Gastrocnemius medialis (tissue), 4 donors: ENCODE results near the gene CCT7.

ENCODE experiments used
- CTCF ChIP-seq, 5 experiments: fragments of 450-650 bp in 3 of 5; fragments of 200-600 bp in 2 of 5; sonication (generic) in 2 of 5; IDR thresholded peaks in 4 of 5; conservative IDR thresholded peaks in 1 of 5; 1 replicate in 4 of 5; 2 replicates in 1 of 5; pipeline ENCODE4 v1.5.1; 2016 to 2019; ENCODE audit warnings: antibody characterized with exemption in 5 of 5, mild to moderate bottlenecking in 3 of 5, moderate library complexity in 3 of 5
- POLR2A ChIP-seq, 2 donors: fragments of 450-650 bp; IDR thresholded peaks; one replicate each; pipeline ENCODE4 v1.6.1; 2017; ENCODE audit warnings: antibody characterized with exemption in 2 of 2, mild to moderate bottlenecking in 2 of 2, moderate library complexity in 2 of 2

- TF ChIP-seq CTCF (IDR thresholded peaks at IDR 0.05 in 4 of 5, conservative IDR thresholded peaks at IDR 0.05 in 1 of 5): no peak
- TF ChIP-seq POLR2A (IDR thresholded peaks at IDR 0.05): no peak
Observed at GRCh38 chr2:73253901-73254300, 19.8 kb downstream of the CCT7 start.
